OCI-M2 (cell line): ENCODE results near the gene TMEM53.

Experiments
- DNase-seq: peaks from one replicate; lab custom pipeline; 2025; ENCODE audit not compliant: unreplicated experiment; lab: John Stamatoyannopoulos, UW

TMEM53 gene

DNA sequence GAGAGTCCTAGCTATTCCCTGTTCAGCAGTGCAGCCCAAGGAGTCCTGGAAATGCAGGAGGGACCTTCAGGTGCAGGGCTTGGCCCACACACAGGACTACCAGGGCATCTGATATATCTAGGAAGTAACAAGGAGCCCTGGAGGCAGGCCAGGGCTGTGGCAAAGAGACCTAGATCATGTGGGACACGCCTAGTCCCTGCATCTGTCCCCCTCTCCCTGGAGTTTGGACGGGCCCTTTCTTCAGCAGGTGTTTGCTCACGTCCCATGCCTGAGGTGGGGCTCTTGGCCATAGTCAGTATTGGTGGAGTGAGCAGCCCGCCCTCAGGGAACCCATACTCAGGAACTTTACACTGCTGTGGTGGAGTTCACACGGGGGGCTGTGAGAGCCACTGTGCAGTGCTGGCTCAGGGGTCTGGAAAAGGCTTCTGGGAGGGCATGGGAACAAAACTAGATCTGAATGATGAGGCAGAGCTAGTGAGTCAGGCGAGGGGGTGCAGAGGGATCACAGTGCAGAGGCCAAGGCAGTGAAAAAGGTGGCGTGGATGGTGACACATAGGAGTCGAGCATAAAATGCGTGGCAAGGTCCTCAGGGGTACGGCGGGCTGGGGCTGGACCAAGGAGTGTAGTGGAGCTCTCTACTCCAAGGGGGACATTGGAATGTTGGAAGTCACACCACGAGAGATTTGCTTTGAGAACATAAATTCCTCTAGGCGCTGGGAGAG lies 25.6 kb downstream of the TMEM53 start:
- DNase-seq, result no peak

- no peak for DNase-seq
Observed at GRCh38 chr1:44647896-44648295, 26.4 kb downstream of the TMEM53 start.

- no peak for DNase-seq
Observed at GRCh38 chr1:44646261-44647110, 27.8 kb downstream of the TMEM53 start.

GRCh38 chr1:44645476-44646244 lies 28.6 kb downstream of the TMEM53 start:
- no peak for DNase-seq

DNA sequence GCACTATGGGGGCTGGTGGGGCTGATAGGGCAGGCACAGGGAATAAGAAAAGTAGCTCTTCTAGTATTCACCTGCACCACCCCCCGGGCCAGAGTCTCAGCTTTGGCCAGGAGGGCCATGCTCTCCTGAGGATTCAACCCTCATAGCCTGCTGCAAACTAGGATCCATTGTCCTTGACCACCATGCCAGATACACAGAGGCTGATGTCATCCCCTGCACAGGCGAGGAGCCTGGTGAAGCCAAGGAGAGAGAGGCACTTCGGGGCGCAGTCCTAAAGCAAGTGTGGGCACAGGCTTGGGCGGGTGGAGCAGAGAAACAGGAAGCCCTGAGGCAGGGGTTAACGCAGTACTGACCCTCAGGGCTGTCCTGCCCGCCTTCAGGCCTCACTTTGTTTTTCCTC lies 29.5 kb downstream of the TMEM53 start:
- DNase-seq, result no peak

DNA sequence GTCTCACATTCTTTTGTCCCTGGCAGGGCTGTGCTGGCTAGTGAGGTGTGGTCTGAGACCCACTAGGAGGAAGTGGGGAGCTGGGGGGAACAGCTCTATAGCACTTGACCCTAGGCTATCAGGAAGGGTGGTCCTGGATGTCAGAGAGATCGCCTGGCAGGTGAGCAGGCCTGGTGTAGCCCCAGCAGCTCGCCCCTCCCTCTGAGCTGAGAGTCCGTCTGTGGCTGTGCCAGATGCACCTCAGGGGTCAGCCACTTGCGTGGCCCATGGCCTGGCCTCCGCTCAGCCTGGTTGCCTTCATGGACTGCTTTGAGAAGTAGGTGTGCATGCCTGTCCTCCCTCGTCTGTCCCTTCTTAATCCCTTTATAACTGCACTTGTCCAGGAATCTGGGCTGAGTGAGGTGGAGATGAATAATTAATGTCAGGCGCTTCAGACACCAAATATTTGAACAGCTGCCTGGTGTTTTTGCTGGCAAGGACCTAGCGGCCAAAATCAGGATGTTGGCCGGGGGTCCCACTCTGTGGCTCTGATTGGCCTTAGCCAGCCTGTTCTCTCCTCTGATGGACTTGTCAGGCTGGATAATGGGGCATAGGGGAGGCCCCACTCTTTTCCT lies 30.5 kb downstream of the TMEM53 start:
- no peak for DNase-seq

DNA sequence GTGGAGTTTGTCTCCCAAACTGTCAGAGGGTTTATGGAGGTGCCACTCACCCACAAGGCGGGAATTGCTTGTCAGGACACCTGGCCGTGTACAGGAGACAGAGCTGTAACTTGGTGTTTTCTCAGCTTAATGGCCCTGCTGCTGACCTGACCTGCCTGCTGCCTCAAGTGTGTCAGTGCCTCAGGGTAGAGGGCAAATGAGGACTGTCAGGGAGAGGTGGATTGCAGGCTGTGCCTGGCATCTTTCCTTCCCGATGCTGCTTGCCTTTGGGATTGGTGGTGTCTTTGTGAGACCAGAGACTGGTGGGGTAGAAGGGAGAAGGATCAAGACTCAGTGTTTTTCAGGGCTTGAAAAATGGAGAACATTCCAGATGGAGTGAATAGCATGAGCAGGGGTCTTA lies 31.4 kb downstream of the TMEM53 start:
- DNase-seq, result no peak

DNA sequence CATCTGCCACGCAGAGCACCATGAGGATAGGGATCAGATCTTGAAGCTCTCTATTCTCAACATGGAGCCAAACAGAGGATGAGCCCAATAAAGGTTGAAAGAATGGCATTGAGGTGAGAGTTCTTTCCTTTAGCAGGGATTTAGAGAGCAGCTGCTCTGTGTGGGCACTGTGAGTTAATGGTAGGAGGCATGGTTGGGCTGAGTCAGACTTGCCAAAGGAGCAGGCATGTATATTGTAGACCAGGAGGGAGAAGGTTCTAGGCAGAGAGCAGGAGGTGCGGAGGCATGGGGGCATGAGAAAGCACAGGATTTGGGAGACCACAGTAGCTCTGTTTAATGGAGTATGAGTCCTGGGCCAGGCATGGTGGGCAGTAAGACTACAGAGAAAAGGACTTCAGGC lies 32.0 kb downstream of the TMEM53 start:
- no peak for DNase-seq

DNA sequence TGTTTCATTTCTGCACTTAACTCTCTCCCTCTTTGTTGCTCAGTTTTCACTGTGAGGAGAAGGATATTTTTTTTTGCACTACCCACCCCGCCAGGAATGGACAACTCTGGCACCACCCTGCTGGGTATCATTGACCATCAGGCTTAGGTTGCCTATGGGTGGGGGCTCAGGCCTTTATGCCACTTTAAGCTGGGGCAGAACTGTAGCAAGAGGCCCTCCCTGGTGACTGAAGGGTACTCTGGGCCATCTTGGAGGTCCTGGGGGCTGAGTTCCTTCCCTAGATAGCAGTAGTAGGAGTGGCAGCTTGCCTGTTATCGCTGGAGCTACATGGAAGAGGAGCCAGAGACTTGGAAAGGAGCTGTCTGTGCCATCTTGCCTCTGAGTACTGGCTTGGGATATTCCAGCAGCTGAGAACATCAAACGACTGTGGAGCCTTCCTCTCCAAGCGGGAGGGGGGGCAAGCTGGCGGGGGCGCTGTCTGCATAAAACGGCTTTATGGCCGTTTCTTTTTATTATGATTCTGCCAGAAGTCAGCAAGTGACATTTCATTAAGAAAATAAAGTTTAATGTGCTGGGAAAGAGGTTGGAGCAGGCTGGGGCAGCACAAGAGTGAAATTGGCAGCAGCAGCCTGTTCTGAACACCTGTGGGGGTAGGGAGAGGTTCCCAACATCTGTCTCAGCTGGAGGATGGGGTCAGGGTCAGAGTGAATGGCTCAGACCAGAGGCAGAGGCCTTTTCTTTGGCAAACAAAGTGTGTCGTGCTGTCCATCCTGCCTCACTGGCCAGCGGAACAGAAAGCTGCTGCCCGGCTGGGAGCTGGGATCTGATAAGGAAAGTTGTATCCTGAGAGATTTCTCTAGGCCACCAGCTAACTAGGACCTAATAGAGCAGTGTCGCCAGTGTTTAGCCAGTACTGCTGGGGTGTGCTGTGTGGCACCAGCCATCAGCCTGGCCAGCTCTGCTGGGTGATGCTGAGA lies 32.9 kb downstream of the TMEM53 start:
- no peak for DNase-seq

DNA sequence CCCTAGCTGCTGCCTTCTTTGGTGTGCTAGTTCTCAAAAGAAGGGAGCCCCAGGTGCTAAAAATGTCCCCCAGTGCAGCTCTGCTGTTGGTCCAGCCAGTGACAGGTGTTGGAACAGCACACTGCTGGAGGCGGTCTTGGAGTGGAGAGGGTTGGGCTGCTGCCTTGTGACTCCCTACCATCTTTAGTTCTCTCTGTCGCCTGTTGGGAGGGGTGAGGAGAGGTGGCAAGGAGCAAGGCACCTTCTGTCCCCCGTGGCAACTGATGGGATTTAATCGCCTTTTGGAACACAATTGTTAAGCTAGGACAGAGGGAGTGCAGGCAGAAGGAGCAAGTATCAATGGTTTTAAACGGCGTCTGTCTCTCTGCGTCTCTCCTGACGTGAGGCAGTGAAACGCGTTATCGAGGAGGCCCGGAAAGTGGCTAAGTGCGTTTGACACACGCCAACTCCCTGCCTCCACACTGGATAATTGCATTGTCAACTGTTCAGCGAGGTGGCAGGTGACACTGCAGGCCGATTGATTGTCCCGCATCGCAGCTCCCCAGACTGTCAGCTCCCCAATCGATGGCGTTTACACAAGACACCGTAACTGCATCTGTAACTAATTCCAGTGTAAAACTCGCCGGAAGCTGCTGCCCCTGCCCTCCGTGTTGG lies 34.0 kb downstream of the TMEM53 start:
- no peak for DNase-seq

- no peak for DNase-seq
Observed at GRCh38 chr1:44637702-44638411, 36.4 kb downstream of the TMEM53 start.

DNA sequence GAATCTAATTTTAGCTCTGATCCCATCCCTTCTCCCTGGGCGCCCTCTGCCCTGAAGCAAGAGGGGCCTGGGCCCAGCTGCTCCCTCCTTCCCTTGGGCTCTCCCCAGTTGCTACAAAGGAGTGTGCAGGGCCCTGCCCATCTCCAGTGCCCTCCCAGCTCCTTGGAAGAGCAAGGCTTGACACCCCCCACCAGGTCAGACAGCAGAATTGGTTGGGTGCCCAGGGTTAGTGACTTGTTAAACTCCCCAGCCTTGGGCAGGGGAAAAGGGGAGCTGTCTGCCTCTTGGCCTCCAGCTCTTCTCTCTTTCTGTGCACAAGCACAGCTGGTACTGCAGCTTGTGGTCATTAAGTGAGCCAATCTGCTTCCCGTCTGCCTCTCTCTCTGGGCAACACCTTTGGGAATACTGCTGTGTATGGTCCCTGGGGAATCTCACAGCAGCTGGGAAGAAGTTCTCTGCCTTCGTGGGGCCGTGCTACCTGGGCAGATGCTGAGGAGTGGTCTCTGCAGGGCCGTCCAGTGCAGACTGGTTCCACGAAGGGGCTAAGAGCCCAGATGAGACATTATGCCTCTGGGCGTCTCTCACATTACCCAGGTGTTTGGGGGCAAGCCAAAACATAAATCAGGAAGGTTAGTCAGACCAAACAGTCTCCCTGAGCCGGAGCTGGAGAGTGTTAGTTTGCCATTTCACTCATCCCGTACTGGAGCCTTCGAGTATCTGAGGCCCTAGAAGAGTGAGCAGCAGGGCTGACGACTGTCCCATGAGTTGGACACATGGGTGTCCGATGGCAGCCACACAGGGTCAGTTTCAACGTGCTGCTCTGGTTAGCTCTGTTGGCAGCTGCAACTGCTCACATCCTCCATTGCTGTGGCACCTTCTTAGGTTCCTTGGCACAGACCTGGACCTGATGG lies 37.3 kb downstream of the TMEM53 start:
- no peak for DNase-seq

DNA sequence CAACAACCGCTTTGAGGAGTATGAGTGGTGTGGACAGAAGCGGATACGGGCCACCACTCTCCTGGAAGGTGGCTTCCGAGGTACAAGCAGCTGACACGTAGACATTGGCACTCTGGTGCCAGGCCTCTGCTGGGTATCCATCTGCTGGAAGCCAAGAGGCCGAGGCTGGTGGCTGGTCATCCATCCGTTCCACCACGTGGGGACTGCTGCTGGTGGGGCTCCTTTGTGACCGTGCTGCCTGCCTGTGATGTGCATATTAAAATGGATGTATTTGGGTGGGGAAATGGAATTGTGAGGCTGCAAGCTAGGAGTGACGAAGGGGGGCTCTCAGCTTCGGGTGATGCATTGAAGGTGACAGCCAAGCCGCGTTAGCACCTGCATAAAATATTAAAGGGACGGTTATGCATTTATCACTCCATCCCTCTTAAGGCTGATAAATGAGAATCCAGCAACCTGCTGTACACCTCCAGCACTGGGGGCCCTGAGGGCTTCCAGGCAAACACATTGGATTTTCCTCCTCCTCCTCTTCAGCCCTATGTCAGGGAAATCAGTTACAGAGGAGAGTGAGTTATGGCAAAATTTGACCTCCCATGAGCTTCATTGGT lies 38.1 kb downstream of the TMEM53 start:
- no peak for DNase-seq

GRCh38 chr1:44635439-44635838 lies 38.8 kb downstream of the TMEM53 start:
- DNase-seq, result no peak

DNA sequence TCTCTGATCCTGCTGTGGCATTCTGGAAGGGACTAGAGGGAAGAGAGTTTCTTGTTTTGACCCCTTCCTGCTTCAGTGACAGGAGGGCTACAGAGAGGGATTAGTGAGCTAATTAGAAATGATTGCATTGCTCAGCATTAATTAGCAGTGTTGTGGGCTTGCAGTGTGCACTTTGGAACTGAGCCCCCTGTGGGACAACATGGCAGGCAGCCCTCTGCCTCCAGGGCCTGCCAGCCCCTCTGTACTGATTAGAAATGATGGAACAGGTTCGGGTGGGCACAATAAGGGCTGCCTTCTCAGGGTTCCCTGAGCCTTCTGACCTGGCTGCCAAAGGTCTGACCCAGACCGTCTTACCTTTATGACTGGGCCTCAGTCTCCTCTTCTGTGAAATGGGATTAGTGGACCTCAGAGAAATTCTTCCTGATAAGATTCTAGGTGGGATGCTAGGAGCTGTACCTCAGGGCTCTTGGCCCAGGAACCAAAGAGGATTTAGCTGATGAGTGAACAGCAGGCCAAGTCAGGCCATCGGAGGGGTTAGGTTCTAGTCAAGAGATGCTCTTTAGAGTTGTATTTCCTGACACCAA lies 39.6 kb downstream of the TMEM53 start:
- DNase-seq, result no peak

DNA sequence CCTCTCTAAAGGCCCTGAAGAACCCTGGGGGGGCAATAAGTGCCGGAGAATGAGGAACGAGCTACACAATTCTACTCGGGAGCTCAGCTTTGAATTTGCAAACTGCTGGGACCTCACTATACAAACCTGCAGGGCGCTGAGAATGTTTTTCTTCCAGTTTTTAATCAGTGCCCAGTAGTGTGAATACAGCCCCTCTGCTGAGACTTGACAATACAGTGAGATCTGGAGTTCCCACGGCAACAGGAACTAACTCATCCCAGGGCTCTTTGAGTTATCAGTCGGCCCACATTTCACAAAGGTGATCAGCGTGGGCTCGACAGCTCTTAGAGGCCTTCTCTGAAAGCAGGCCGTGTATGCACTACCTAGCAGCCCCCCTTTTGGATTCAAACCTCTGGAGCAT lies 41.7 kb downstream of the TMEM53 start:
- DNase-seq, result no peak
